ENCODE results near the gene ADAMTS14. TPM values are rescaled to one million over a fixed set of nuclear protein-coding genes. Genes with fewer than 3 reads are reported as not detected.

ADAMTS14 gene
- total RNA-seq, 2 experiments from 2014 or later: 0.16 to 0.25 TPM

DNA sequence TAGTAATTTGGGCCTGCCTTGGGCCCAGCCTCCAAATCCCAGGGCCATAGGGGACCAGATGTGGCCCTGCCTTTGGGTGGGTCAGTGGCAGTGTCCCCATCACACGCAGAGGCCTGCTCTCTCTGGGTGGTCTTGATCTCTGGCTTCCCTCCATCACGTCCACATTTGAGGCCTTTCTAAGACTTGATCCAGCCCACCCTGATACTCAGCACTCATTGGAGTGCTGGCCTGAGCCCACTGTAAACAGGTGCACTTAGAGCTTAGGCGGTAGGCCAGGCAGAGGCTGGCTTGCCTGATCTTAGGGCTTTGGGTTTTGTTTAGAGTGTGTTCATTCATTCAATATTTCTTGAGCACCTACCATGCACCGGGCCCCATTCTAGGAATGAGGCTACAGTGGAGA is 60.3 kb downstream of the ADAMTS14 start:
- no peaks in the 10 kb centered on the region for H3K27me3 Mint-ChIP-seq
- H3K4me3 Mint-ChIP-seq: no peak overlapping the region
- H3K36me3 Mint-ChIP-seq (ENCODE audit: low read depth): no peaks in the 10 kb centered on the region
- H3K9me3 Mint-ChIP-seq: no peaks in the 10 kb centered on the region
- ATAC-seq (no peak), DNase-seq (no peak)
- CTCF ChIA-PET: interaction anchor here (1.1 to 2.3 kb wide), 3 partner anchors 10 to 28 kb away, joined by 3 to 9 read pairs (median 3); no protein-coding TSS in a partner anchor
- H3K27ac Mint-ChIP-seq: no peak overlapping the region
- intact Hi-C loops (cut with micrococcal nuclease): no loop called here
- H3K4me1 Mint-ChIP-seq (ENCODE audit: low read depth): no peaks in the 10 kb centered on the region
- POLR2A ChIA-PET: no interaction called here
- TF ChIP-seq CTCF (IDR thresholded peaks at IDR 0.05): no peak

DNA sequence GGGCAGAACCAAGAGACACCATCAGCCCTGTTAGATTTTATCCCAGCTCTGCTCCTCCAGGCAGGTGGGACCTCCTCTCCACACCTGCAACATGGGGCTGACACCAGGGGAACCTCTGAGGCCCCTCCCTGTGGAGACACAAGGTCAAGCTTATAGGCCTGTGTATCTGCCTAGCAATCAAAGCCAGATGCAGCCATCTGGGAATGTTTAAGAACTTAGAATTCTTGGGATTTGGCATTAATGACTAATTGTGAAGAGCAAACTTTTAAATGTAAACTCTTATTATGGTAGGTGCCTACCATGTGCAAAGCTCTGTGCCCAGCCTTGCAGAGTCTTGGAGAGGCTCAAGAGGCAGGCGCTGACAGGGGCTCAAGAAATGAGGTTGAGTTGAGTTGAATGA is 60.7 kb downstream of the ADAMTS14 start:
- CTCF ChIA-PET: interaction anchor here (0.6 to 2.3 kb wide), 4 partner anchors 10 to 27 kb away, joined by 3 to 9 read pairs (median 4); no protein-coding TSS in a partner anchor
- DNase-seq (no peak), ATAC-seq (no peak)
- H3K27me3 Mint-ChIP-seq: no peaks in the 10 kb centered on the region
- TF ChIP-seq CTCF (IDR thresholded peaks at IDR 0.05): no peak
- H3K4me3 Mint-ChIP-seq: no peak overlapping the region
- no peak overlapping the region for H3K27ac Mint-ChIP-seq
- POLR2A ChIA-PET: no interaction called here
- intact Hi-C loops (cut with micrococcal nuclease): no loop called here
- H3K4me1 Mint-ChIP-seq (ENCODE audit: low read depth): no peaks in the 10 kb centered on the region
- H3K36me3 Mint-ChIP-seq (ENCODE audit: low read depth): no peaks in the 10 kb centered on the region
- no peaks in the 10 kb centered on the region for H3K9me3 Mint-ChIP-seq

DNA sequence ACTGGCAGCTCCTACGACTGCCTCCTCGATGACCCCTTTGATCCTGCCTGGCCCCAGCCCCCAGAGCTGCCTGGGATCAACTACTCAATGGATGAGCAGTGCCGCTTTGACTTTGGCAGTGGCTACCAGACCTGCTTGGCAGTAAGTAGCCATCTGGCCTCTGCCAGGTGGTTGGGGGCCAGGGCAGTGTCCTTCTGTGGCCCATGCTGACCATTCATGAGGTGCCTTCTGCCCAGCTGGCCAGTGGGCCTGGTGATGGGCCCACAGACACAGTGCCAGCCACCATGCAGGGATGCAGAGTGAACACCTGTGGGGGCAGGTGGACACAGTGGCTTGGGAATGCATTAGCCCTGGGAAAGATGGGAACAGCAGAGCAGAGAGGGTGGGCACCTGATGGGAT is 62.9 kb downstream of the ADAMTS14 start:
- ChIA-PET CTCF (no interaction called here), POLR2A (no interaction called here)
- no peaks in the 10 kb centered on the region for H3K9me3 Mint-ChIP-seq
- H3K4me1 Mint-ChIP-seq (ENCODE audit: low read depth): no peaks in the 10 kb centered on the region
- no peaks in the 10 kb centered on the region for H3K36me3 Mint-ChIP-seq (ENCODE audit: low read depth)
- H3K27ac Mint-ChIP-seq: no peak overlapping the region
- DNase-seq: no peak
- ATAC-seq: no peak
- intact Hi-C loops (cut with micrococcal nuclease): no loop called here
- TF ChIP-seq CTCF (IDR thresholded peaks at IDR 0.05): no peak
- no peak overlapping the region for H3K4me3 Mint-ChIP-seq
- no peaks in the 10 kb centered on the region for H3K27me3 Mint-ChIP-seq

- TF ChIP-seq CTCF (IDR thresholded peaks at IDR 0.05): no peak
- ATAC-seq (no peak), DNase-seq (no peak)
- no peaks in the 10 kb centered on the region for H3K4me1 Mint-ChIP-seq (ENCODE audit: low read depth)
- ChIA-PET CTCF (no interaction called here), POLR2A (no interaction called here)
- H3K36me3 Mint-ChIP-seq (ENCODE audit: low read depth): no peaks in the 10 kb centered on the region
- H3K4me3 Mint-ChIP-seq: no peak overlapping the region
- intact Hi-C loops (cut with micrococcal nuclease): no loop called here
- no peaks in the 10 kb centered on the region for H3K9me3 Mint-ChIP-seq
- no peak overlapping the region for H3K27ac Mint-ChIP-seq
- no peaks in the 10 kb centered on the region for H3K27me3 Mint-ChIP-seq
Observed at GRCh38 chr10:70736525-70736924, 64.2 kb downstream of the ADAMTS14 start.

- Mint-ChIP-seq H3K27me3 (no peaks in the 10 kb centered on the region), H3K9me3 (no peaks in the 10 kb centered on the region), H3K4me1 (ENCODE audit: low read depth) (peaks cover under 1% of the 10 kb centered on the region), H3K27ac (no peak overlapping the region), H3K4me3 (no peak overlapping the region), H3K36me3 (ENCODE audit: low read depth) (no peaks in the 10 kb centered on the region)
- POLR2A ChIA-PET: no interaction called here
- no peak for TF ChIP-seq CTCF (IDR thresholded peaks at IDR 0.05)
- DNase-seq: no peak
- CTCF ChIA-PET: no interaction called here
- intact Hi-C loops (cut with micrococcal nuclease): no loop called here
- ATAC-seq: no peak
Observed at GRCh38 chr10:70737250-70737649, 64.9 kb downstream of the ADAMTS14 start.

Data from activated CD8-positive, alpha-beta T cell treated with anti-CD3 and anti-CD28 coated beads for 36 hours (primary cell).